ENCODE results near the gene LYSMD4.

DNA sequence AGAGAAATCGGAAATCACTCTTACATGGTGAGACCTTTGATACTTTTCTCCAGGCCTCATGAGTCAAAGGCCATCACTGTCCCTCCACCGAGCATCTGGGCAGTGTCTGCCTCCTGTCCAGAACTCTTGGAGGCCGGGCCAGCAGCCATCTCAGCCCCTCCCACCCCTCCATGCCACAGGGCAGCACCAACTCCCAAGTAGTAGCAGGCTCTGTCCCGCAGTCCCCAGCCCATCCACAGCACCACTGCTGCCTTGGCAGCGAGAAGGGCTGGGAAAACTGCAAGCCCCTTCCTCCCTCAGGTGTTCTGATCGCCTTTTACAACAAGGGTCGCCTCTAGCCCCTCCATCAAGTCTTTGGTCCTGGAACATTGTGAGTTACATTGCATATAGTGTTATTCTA is 5.5 kb downstream of the LYSMD4 start:
- TF ChIP-seq POLR2A (IDR thresholded peaks at IDR 0.05): no peak
- no peak for TF ChIP-seq CTCF (IDR thresholded peaks at IDR 0.05)

All from thyroid gland (tissue), 4 donors.